HPDE6-E6E7 (cell line): ENCODE results near the gene HHLA2.
"Not testable (repeated sequence)": the region's sequence is repeated elsewhere in the genome, so short reads cannot be mapped to it uniquely, and the experiment has no call there.

Experiments
- DNase-seq: peaks from one replicate; pipeline ENCODE4 v3.0.0; 2011; ENCODE audit warnings: missing footprints; ENCODE audit errors: extremely low spot score

Gene HHLA2

GRCh38 chr3:108342837-108343486 is 46.6 kb downstream of the HHLA2 start:
- DNase-seq = no peak

DNA sequence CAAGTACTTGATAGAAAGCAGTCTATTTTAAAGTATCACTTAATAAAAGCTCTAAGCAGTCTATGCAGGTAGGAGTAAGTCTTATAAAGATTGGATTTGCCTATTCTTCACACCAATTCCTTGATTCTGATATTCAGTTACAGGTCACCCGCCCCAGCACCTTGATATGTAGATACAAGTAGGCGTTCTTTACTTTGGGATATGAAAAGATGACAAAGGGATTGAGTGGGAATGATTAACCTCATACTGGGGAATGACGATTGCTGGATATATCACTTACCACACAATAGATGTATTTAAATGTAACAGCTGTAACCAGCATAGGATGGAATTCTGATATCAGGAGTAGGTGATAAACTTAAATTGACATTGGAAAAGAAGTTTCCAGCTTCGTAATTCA is 47.1 kb downstream of the HHLA2 start:
- no peak for DNase-seq

GRCh38 chr3:108345492-108346205 is 49.3 kb downstream of the HHLA2 start:
- no peak for DNase-seq

GRCh38 chr3:108346301-108347227 is 50.2 kb downstream of the HHLA2 start:
- no peak for DNase-seq

DNA sequence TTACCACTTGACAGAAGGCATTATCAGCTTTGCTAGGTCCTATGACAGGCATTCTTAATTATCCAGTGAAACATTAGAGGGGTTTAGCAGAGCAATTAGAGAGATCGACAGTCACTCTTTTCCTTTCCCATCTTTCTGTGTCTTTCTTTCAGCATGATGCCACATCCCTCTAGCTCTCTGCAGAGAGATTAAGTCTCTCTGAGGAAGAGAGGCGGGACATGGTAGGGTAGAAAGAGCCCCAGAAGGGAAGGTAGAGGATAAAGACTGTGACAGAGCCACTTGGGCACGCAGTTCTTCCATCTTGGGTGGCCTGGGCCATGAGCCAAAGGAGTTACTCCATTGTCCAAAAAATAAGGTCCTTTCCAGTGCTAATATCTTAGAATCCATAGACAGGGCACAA is 55.8 kb downstream of the HHLA2 start:
- DNase-seq = no peak

GRCh38 chr3:108354562-108354961 is 58.2 kb downstream of the HHLA2 start:
- DNase-seq = no peak

GRCh38 chr3:108357042-108357441 is 60.7 kb downstream of the HHLA2 start:
- no peak for DNase-seq

DNA sequence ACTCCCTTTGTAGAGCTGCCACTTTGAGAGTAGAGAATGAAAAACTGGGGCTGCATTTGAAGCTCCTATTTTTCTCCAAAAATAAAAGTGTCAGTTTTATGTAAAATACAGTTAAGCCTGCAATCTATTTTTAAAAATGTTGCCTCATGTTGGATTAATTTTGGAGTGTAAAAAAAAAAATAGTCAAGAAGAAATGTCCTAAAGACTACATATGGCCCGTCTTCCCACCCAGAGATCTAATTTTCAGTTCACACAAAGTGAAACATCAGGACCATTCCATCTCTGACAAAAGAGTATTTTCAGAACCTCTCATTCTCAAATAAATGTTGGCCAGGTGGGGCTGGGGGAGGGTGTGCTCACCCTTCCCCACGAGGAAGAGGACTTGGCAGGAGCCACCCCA is 62.7 kb downstream of the HHLA2 start:
- DNase-seq = no peak

DNA sequence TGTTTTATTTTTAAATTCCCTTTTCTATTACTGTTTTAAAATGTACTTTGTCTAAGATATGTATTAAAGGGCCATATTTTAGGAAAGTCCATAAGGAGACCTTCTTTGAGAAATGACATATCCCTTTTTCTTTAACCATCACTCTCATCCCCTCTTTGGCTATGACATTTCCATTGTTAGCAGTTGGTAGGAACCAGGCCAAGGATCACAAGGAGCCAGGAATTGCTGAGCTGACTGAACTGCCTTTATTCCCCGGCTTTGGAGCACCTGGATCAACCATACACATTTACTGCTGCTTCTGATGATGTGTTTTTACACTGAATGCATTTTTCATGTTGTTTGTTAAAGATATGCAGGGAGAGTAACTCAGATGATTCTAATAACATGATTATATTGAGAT is 79.7 kb downstream of the HHLA2 start:
- DNase-seq = no peak

- DNase-seq = no peak
These were observed 81.0 kb downstream of the HHLA2 start for GRCh38 chr3:108377384-108377783.

- DNase-seq = no peak
These were observed 82.0 kb downstream of the HHLA2 start for GRCh38 chr3:108378153-108378951.

DNA sequence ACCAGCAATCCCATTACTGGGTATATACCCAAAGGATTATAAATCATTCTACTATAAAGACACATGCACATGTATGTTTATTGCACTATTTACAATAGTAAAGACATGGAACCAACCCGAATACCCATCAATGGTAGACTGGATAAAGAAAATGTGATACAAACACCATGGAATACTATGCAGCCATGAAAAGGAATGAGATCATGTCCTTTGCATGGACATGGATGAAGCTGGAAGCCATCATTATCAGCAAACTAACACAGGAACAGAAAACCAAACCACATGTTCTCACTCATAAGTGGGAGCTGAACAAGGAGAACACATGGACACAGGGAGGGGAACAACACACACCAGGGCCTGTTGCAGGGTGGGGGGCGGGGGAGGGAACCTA is 82.6 kb downstream of the HHLA2 start:
- DNase-seq = not testable (repeated sequence)

DNA sequence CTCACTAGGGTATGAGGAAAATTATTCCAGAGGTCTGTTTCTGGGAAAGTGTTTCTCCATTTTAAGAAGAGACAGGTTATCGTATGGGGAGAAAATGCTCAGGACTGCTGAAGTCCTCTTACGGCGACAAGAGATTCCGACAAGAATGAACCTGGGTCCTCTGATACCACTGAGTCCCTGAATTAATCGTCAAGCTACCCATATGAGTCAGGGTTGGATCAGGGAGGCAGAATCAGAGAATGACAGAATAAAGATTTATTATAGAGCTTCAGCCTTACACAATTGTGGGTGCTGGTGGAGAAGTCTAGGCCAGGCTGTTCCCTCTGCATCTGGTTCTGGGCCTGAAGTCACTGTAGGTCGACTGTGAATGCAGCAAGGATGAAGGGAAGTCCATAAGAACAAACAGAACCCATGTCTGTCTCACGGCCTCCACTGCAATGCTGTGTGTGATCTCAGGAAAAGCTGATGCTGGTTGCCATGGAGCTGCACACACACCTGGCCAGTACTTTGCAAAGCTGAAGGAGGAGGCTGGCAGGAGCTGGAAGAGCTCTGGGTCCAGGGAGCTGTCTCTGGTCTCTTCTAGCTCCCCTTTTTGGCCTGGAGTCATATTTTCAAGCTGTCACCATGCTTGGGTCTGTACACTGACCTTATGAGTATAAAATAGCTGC is 83.9 kb downstream of the HHLA2 start:
- DNase-seq = no peak

- no peak for DNase-seq
These were observed 85.3 kb downstream of the HHLA2 start for GRCh38 chr3:108381529-108382140.

- DNase-seq = no peak
These were observed 87.0 kb downstream of the HHLA2 start for GRCh38 chr3:108383306-108383705.

DNA sequence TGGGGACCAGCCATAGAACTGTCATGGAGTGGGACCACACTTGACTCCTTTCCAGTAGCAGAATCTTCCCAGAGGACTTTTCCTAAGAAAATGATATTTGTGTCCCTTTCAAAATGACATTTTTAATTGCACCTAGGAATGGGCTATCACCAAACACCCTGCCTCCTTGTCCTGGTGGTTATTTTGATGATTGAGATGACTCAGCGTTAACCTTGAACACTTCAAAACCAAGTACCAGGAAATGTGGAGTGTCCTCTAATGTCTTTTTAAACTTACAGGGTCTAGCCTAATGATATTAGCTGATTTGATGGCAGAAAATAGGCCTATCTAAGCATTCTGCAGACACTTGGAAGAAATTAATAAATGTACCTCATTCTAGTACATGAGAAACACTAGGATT is 90.7 kb downstream of the HHLA2 start:
- no peak for DNase-seq

- no peak for DNase-seq
These were observed 92.1 kb downstream of the HHLA2 start for GRCh38 chr3:108388136-108389132.

DNA sequence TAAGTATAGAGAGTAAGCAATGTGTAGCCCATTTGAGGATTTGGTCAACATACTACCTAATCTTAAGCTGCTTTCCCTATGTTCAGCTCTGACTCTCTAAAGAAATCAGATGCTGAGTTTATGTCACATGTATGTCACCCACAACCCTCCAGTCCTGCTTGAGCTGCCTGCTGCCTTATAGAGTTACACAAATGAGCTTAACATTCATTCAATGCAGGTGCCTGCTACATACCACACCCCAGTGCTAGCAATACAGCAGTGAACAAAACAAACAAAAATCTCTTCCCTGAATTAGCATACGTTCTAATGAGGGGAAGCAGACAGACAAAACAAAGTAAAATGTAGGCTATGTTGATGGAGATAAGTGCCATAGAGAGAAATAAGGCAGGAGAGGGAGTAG is 93.0 kb downstream of the HHLA2 start:
- DNase-seq = no peak

DNA sequence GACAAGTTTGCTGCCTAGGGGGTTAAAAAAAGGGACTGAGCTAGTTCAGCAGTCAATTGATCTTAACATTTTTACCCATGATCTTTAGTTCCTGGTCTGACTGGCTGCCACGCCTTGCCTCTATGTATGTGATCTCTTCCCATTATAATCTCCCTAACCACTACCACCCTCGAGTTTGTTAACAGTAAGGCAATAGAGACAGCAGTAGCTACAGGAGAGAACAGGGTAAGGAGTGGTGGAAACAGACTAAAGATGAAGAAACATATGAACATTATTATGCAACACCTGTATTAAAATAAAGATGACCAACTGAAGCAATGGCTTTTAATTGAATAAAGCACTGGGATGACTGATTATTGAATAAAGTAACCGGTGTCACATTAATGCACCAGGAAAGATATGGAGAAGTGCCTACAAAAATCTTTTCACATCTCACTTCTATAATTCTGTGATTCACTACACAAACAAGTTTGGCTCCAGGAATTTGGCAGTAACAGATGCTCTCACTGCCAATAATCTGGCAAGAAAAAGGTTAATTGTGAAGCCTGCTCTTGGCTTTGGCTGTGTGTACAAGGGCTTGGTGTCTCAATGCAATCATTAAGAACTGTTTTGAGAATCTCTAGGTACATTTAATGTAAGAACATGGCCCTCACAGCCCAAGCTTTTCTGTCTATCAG is 95.7 kb downstream of the HHLA2 start:
- DNase-seq = no peak
